HG03442 (cell line): ENCODE results near the gene ILKAP.

Source experiments
- ATAC-seq: cut with Tn5 transposase; IDR thresholded peaks from one replicate; pipeline ENCODE4 v1.9.1; 2021; ENCODE audit warnings: mild to moderate bottlenecking, moderate library complexity; ENCODE audit not compliant: unreplicated experiment

The ILKAP gene

DNA sequence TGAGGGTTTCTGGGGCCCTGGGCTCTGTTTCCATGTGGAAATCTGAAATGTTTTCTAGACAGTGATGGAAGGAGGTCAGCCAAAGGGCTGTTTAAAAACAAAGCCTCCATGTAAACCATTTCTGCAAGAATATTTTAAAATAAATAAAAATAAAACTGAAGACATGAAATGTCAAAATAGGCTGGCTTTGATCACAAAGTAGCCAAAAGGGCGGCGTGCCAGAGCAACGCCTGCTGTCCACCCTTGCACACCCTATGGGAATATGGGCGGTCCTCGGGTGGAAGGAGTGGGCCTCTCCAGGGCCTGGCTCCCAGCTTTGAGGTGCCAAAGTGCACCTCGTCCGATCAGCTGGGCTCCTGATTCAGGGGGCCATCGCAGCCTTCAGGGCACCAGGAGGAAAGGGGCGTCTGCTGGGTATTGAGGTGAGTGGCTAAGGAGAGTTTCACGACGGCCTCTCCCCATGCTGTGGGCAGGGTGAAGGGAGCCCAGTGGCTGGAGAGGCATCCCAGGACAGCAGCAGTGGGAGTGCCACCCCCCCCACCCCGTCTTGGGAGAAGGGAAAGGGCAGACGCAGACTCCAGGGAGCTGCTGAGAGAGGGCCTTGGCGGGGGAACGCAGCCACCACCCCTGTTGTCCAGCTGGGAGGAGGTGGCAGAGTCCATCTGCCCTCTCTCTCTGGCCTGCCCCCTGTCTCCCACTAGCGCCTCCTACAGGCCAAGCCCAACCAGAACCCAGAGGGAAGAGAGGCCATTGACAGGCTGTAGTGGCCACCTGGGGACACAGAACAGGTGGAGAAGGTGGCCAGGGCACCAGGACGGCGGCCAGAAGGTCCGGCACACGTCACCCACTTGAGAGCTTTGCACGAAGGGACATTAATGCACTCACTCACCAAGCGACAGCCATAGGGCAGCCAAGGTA, 50.5 kb downstream of the ILKAP start:
- no peak for ATAC-seq

- ATAC-seq, result no peak
Measured at GRCh38 chr2:238151628-238152235, 51.8 kb downstream of the ILKAP start.

DNA sequence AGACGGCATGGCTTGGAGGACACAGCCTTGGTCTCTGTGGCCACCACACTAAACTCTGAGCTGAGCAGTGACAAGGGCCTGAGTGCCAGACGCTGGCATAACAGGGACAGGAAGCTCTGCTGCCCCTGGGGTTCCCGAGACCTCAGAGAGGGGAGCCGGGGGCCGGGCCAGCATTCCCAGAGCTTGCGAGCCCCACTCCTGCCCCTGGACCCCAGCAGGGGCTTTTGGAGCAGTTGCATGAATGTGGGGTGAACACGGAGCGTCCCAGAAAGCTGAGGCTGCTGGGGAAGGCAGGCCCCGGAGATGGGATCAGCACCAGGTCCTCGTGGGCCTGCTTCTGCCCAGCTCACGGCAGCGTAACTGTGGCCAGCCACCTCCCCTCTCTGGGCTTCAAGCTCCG, 52.3 kb downstream of the ILKAP start:
- no peak for ATAC-seq

DNA sequence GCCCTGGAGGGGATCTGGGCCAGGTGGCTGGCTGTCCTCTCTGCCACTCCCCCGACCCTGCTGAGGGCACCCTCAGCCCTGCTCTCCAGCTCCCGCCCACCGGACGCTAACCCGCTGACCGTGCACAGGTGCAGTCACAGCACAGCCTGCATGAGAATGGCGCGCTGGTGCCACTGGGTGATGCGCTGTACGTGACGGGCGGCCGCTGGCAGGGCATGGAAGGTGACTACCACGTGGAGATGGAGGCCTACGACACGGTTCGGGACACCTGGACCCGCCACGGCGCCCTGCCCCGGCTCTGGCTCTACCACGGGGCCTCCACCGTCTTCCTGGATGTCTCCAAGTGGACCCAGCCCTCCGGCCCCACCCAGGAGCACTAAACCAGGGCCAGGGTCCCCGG, 52.8 kb downstream of the ILKAP start:
- ATAC-seq, result no peak

DNA sequence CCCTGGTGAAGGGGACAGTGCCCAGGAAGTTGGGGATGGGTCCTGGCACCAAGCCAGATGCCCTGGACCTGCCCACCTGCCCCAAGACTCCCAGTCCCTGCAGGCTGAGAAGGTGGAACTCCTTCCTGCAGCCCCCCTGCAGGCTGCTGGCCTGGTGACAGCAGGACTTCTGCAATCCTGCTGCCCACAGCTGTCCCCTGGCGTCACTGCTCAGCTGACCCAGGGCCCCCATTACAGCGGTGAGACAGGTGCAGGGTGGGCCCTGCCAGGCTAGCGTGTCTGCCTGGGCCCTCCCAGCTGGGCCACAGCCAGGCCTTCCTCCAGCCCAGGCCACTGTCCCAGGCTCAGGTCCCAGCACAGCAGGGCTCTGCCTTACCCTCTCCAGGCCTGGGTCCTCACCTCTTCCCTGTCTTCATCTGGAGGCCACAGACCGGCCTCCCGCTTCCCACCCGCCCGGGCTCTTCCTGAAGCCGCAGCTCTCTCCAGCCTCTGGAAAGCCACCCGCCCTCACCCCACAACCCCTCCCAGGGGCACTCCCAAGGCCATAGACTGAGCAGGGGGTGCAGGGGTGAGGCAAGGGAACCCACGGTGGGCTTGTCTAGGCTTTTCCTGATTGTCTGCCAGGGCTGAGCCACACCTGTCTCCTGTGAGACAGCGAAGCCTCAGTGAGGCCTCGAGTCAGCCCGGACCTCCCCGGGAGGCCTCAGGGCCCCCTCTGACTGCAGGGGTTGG, 53.5 kb downstream of the ILKAP start:
- ATAC-seq, result no peak

- no peak for ATAC-seq
Measured at GRCh38 chr2:238148981-238149380, 54.5 kb downstream of the ILKAP start.

DNA sequence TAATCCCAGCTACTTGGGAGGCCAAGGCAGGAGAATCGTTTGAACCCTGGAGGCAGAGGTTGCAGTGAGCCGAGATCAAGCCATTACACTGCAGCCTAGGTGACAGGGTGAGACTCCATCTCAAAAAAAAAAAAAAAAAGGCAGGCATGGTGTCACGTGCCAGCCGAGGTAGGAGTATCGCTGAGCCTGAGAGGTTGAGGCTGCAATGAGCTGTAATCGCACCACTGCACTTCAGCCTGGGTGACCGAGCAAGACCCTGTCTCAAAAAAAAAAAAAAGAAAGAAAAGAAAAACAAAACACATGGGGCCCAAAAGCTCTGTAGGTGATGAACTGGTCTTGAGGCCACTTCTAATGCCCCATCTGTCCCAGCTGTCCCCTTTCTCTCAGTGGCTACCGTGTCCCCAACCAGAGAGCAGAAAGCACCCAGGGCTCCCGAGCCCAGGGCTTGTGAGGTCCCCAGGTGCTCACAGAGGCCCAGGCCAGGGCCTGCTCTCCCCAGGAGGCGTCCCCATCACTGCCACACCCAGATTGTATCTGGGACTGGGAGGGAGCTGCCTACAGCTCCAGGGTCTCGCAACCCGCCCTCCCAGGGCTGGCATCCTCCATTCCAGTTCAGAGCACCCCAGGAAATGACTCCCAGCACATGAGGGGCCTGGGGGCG, 56.5 kb downstream of the ILKAP start:
- ATAC-seq, result no peak

DNA sequence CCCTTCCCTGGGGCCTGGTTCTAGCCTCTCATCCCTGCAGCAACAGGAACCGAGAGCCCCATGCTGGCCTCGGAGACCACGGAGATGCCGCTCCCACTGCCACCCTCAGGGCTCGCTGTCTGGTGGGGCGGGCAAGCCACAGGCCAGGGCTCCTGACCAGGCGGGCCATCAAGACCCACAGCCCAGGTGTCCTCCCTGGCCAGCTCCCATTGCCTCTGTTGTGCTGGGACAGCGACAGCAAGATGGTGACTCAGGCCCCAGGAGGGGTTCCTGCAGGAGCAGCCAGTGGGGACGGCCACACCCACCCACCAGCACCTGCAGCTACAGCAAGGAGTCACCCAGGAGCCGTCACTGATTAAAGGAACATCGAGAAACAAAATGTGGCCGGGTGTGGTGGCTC, 57.6 kb downstream of the ILKAP start:
- ATAC-seq, result no peak

- ATAC-seq, result no peak
Measured at GRCh38 chr2:238145046-238145445, 58.4 kb downstream of the ILKAP start.

GRCh38 chr2:238144262-238144661, 59.2 kb downstream of the ILKAP start:
- no peak for ATAC-seq

DNA sequence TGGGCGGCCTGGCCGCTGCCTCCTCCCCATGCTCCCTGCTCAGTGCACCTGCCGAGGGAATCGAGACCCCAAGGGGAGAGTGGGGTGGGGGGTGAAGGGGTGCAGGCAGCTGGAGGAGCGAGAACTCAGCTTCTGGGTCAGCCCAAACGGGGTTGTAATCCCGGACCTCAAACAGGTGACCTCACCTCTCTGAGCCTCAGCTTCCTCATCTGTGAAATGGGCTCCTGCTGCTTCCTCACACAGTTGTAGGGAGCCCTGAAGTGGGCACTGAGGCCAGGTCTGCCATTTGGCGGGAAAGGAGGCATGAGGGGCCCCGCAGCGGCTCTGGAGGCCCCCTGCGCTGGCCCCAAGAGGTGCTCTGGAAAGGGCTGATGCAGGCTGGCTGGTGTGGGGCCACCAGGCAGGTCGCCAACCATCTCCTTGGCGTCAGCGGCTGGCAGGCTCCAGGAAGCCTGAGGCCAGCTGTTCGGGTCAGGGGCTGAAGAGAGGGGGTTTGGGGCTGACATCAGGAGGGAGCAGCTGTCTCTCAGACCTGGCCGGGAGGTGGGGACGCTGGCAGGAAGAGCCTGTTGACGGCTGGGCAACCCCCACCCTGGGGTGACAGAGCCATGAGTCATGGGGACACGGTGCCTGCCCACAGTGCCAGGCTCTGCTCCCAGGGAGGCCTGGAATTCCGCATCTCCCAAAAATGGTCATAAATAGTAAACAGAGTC, 60.1 kb downstream of the ILKAP start:
- no peak for ATAC-seq

DNA sequence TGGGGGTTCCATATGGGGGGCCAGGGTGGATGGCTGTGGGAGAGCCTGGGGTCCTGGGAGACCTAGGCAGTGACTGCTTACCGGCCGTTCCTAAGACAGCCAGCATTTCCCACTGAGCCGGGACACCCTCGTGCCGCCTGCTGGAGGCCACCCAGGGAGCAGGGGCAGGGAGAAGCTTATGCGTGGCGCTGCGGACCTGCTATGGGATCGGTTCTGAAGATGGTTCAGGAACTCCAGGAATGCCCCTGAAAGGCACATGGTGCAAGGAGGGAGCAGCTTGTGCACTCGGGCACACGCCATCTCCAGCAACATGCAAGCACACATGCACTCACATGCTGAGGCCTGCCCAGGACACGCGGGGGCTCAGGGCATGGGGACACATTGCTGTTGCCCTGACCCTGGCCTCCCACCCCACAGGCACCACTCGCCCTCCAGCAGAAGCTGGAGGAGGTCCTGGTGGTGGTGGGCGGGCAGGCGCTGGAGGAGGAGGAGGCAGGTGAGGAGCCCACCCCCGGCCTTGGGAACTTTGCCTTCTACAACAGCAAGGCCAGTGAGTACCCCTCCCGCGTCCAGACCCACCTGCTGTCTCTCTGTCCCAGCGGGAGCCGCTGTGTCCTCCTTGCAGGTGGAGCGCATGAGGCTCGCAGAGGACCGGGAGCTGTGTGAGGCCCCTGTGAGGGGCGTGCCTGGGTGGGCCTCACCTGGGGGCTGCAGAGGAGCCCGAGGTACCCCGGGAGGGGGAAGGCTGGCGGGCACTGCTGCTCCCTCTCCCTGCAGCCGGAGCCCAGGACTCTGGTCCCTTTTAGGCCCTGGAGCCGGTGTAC, 60.9 kb downstream of the ILKAP start:
- no peak for ATAC-seq

GRCh38 chr2:238141541-238142318, 61.8 kb downstream of the ILKAP start:
- no peak for ATAC-seq

GRCh38 chr2:238140721-238141540, 62.6 kb downstream of the ILKAP start:
- no peak for ATAC-seq

- no peak for ATAC-seq
Measured at GRCh38 chr2:238140040-238140439, 63.5 kb downstream of the ILKAP start.

GRCh38 chr2:238139196-238140039, 64.1 kb downstream of the ILKAP start:
- ATAC-seq, result no peak
